PFSK-1 (cell line): Measurements from ENCODE around the gene PYGL.

ENCODE experiments used
- POLR2AphosphoS5 ChIP-seq: IDR thresholded peaks from 2 replicates; pipeline ENCODE4 v1.6.1; 2012; ENCODE audit warnings: low read depth, mild to moderate bottlenecking, control low read depth, low read length, moderate library complexity
- REST ChIP-seq, 2 experiments: IDR thresholded peaks; 2 replicates each; pipeline versions ENCODE4 v1.6.1 to v1.8.0; 2011 to 2012; ENCODE audit warnings: low read depth in 2 of 2, low read length in 2 of 2, control low read depth in 1 of 2, inconsistent platforms in 1 of 2, mild to moderate bottlenecking in 1 of 2, moderate library complexity in 1 of 2; ENCODE audit not compliant: insufficient read depth in 1 of 2

GRCh38 chr14:50937325-50937724 is 7.0 kb downstream of the PYGL start:
- TF ChIP-seq REST (IDR thresholded peaks at IDR 0.05; ENCODE audit: insufficient read depth in 1 of 2, low read depth in 2 of 2, low read length in 2 of 2) = no peak
- TF ChIP-seq POLR2AphosphoS5 = no peak
